HEK293 (cell line): ENCODE results near the gene VANGL2.

ENCODE experiments used
- CTCF ChIA-PET: fragments of 350-600 bp; formaldehyde crosslinking; extraction: SDS; loops from one replicate; lab custom pipeline; 2021; ENCODE audit warnings: antibody characterized with exemption; lab: Yijun Ruan, JAX
- POLR2A ChIA-PET: fragments of 300-600 bp; formaldehyde crosslinking; extraction: SDS; loops from one replicate; lab custom pipeline; 2020; ENCODE audit warnings: antibody characterized with exemption, inconsistent platforms; lab: Yijun Ruan, JAX
- H3K27ac ChIP-seq: fragments of 200-500 bp; sonication (Bioruptor generic); 2 replicates; pipeline ENCODE4 v1.5.1; 2014; ENCODE audit warnings: low read depth, low read length, control low read depth, inconsistent platforms; ENCODE audit errors: extremely low read depth
- H3K36me3 ChIP-seq, 2 experiments: fragments of 200-500 bp in 1 of 2; sonication (Bioruptor generic) in 1 of 2; 1 replicate in 1 of 2; 2 replicates in 1 of 2; pipeline ENCODE4 v1.5.1; 2014 to 2017; ENCODE audit warnings: inconsistent platforms in 2 of 2, low read length in 2 of 2; ENCODE audit not compliant: control insufficient read depth in 2 of 2, insufficient read depth in 1 of 2
- H3K4me1 ChIP-seq: fragments of 200-500 bp; sonication (Bioruptor generic); 2 replicates; pipeline ENCODE4 v1.5.1; 2014; ENCODE audit warnings: mild to moderate bottlenecking, low read length, inconsistent platforms; ENCODE audit not compliant: control insufficient read depth, insufficient read depth
- H3K4me3 ChIP-seq: 2 replicates; pipeline ENCODE4 v1.5.1; 2011; ENCODE audit warnings: low read depth, mild to moderate bottlenecking, control low read depth, low read length, moderate library complexity
- H3K9me3 ChIP-seq: fragments of 200-500 bp; sonication (Bioruptor generic); 2 replicates; pipeline ENCODE4 v1.5.1; 2014; ENCODE audit warnings: low read depth, low read length, inconsistent platforms; ENCODE audit not compliant: control insufficient read depth, insufficient read depth
- BCL11B ChIP-seq: fragments of 450-650 bp; formaldehyde crosslinking; IDR thresholded peaks from 2 replicates; pipeline ENCODE4 v1.5.1; 2016; ENCODE audit warnings: low read depth, missing biosample characterization, missing genetic modification characterization
- EGR2 ChIP-seq: fragments of 450-650 bp; formaldehyde crosslinking; IDR thresholded peaks from 2 replicates; pipeline ENCODE4 v1.5.1; 2016; ENCODE audit warnings: low read depth, missing biosample characterization, missing genetic modification characterization
- TRIM28 ChIP-seq: IDR thresholded peaks from 2 replicates; pipeline ENCODE4 v1.6.1; 2011; ENCODE audit warnings: low read length, control low read depth, borderline replicate concordance
- ZBTB8A ChIP-seq: fragments of 450-650 bp; formaldehyde crosslinking; IDR thresholded peaks from 2 replicates; pipeline ENCODE4 v1.5.1; 2016; ENCODE audit warnings: missing biosample characterization, missing genetic modification characterization
- ZFHX2 ChIP-seq: fragments of 450-650 bp; formaldehyde crosslinking; conservative IDR thresholded peaks from 2 replicates; pipeline ENCODE4 v1.5.1; 2016; ENCODE audit warnings: missing biosample characterization, missing genetic modification characterization
- ZNF114 ChIP-seq: fragments of 450-650 bp; formaldehyde crosslinking; IDR thresholded peaks from 2 replicates; pipeline ENCODE4 v1.5.0; 2017; ENCODE audit warnings: missing biosample characterization, missing genetic modification characterization
- ZNF155 ChIP-seq: fragments of 450-650 bp; formaldehyde crosslinking; IDR thresholded peaks from 2 replicates; pipeline ENCODE4 v1.5.1; 2016; ENCODE audit warnings: missing biosample characterization, missing genetic modification characterization
- ZNF184 ChIP-seq: fragments of 450-650 bp; IDR thresholded peaks from 2 replicates; pipeline ENCODE4 v1.5.1; 2018; ENCODE audit warnings: missing biosample characterization, mild to moderate bottlenecking, missing genetic modification characterization
- ZNF221 ChIP-seq: fragments of 450-650 bp; formaldehyde crosslinking; IDR thresholded peaks from 2 replicates; pipeline ENCODE4 v1.5.1; 2017; ENCODE audit warnings: missing biosample characterization, missing genetic modification characterization, borderline replicate concordance
- ZNF248 ChIP-seq: fragments of 450-650 bp; formaldehyde crosslinking; IDR thresholded peaks from 2 replicates; pipeline ENCODE4 v1.5.1; 2017; ENCODE audit warnings: missing biosample characterization, missing genetic modification characterization
- ZNF362 ChIP-seq: fragments of 450-650 bp; formaldehyde crosslinking; IDR thresholded peaks from 2 replicates; pipeline ENCODE4 v1.5.1; 2016; ENCODE audit warnings: missing biosample characterization, missing genetic modification characterization
- ZNF473 ChIP-seq: fragments of 450-650 bp; formaldehyde crosslinking; IDR thresholded peaks from 2 replicates; pipeline ENCODE4 v1.5.1; 2017; ENCODE audit warnings: missing biosample characterization, missing genetic modification characterization
- ZNF585B ChIP-seq: fragments of 450-650 bp; formaldehyde crosslinking; IDR thresholded peaks from 2 replicates; pipeline ENCODE4 v1.5.1; 2016; ENCODE audit warnings: missing biosample characterization, missing genetic modification characterization
- ZNF624 ChIP-seq: fragments of 450-650 bp; formaldehyde crosslinking; IDR thresholded peaks from 2 replicates; pipeline ENCODE4 v1.5.1; 2017; ENCODE audit warnings: missing biosample characterization, missing genetic modification characterization
- ZNF629 ChIP-seq: fragments of 450-650 bp; formaldehyde crosslinking; IDR thresholded peaks from 2 replicates; pipeline ENCODE4 v1.5.1; 2017; ENCODE audit warnings: missing biosample characterization, missing genetic modification characterization
- ZNF830 ChIP-seq: fragments of 450-650 bp; IDR thresholded peaks from 2 replicates; pipeline ENCODE4 v1.5.0; 2018; ENCODE audit warnings: missing biosample characterization, missing genetic modification characterization, low read depth, mild to moderate bottlenecking, moderate library complexity
- ZSCAN30 ChIP-seq: fragments of 450-650 bp; IDR thresholded peaks from 2 replicates; pipeline ENCODE4 v1.5.1; 2018; ENCODE audit warnings: missing biosample characterization, mild to moderate bottlenecking, missing genetic modification characterization, moderate library complexity
- TF ChIP-seq, protein P1 (sequence below): fragments of 450-650 bp; formaldehyde crosslinking; IDR thresholded peaks from 2 replicates; pipeline ENCODE4 v1.5.1; 2016; ENCODE audit warnings: missing biosample characterization, missing genetic modification characterization
- TF ChIP-seq, protein P2 (sequence below): fragments of 450-650 bp; formaldehyde crosslinking; IDR thresholded peaks from 2 replicates; pipeline ENCODE4 v1.5.1; 2016; ENCODE audit warnings: missing biosample characterization, missing genetic modification characterization
- TF ChIP-seq, protein P3 (sequence below): fragments of 450-650 bp; formaldehyde crosslinking; IDR thresholded peaks from 2 replicates; pipeline ENCODE4 v1.5.1; 2016; ENCODE audit warnings: missing biosample characterization, missing genetic modification characterization
- TF ChIP-seq, protein P4 (sequence below): fragments of 450-650 bp; formaldehyde crosslinking; IDR thresholded peaks from 2 replicates; pipeline ENCODE4 v1.5.1; 2017; ENCODE audit warnings: missing biosample characterization, missing genetic modification characterization
- TF ChIP-seq, protein P5 (sequence below): fragments of 450-650 bp; formaldehyde crosslinking; IDR thresholded peaks from 2 replicates; pipeline ENCODE4 v1.5.1; 2017; ENCODE audit warnings: missing biosample characterization, missing genetic modification characterization

Gene VANGL2

GRCh38 chr1:160400646-160401486, 502 bp downstream of the VANGL2 start (continued):
- TF ChIP-seq, protein P1, sequence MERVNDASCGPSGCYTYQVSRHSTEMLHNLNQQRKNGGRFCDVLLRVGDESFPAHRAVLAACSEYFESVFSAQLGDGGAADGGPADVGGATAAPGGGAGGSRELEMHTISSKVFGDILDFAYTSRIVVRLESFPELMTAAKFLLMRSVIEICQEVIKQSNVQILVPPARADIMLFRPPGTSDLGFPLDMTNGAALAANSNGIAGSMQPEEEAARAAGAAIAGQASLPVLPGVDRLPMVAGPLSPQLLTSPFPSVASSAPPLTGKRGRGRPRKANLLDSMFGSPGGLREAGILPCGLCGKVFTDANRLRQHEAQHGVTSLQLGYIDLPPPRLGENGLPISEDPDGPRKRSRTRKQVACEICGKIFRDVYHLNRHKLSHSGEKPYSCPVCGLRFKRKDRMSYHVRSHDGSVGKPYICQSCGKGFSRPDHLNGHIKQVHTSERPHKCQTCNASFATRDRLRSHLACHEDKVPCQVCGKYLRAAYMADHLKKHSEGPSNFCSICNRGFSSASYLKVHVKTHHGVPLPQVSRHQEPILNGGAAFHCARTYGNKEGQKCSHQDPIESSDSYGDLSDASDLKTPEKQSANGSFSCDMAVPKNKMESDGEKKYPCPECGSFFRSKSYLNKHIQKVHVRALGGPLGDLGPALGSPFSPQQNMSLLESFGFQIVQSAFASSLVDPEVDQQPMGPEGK (tag by site-specific recombination) = peak; percentile 68
- no peak for TF ChIP-seq ZNF585B (tag by site-specific recombination)
- TF ChIP-seq, protein P2, sequence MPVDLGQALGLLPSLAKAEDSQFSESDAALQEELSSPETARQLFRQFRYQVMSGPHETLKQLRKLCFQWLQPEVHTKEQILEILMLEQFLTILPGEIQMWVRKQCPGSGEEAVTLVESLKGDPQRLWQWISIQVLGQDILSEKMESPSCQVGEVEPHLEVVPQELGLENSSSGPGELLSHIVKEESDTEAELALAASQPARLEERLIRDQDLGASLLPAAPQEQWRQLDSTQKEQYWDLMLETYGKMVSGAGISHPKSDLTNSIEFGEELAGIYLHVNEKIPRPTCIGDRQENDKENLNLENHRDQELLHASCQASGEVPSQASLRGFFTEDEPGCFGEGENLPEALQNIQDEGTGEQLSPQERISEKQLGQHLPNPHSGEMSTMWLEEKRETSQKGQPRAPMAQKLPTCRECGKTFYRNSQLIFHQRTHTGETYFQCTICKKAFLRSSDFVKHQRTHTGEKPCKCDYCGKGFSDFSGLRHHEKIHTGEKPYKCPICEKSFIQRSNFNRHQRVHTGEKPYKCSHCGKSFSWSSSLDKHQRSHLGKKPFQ (tag by site-specific recombination) = no peak
- no peak for TF ChIP-seq TRIM28
- TF ChIP-seq, protein P3, sequence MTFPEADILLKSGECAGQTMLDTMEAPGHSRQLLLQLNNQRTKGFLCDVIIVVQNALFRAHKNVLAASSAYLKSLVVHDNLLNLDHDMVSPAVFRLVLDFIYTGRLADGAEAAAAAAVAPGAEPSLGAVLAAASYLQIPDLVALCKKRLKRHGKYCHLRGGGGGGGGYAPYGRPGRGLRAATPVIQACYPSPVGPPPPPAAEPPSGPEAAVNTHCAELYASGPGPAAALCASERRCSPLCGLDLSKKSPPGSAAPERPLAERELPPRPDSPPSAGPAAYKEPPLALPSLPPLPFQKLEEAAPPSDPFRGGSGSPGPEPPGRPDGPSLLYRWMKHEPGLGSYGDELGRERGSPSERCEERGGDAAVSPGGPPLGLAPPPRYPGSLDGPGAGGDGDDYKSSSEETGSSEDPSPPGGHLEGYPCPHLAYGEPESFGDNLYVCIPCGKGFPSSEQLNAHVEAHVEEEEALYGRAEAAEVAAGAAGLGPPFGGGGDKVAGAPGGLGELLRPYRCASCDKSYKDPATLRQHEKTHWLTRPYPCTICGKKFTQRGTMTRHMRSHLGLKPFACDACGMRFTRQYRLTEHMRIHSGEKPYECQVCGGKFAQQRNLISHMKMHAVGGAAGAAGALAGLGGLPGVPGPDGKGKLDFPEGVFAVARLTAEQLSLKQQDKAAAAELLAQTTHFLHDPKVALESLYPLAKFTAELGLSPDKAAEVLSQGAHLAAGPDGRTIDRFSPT (tag by site-specific recombination) = 0 out of 2 replicates have a peak, but pooled peaks have one; percentile 9
- TF ChIP-seq BCL11B (tag by site-specific recombination) = no peak
- no peak for TF ChIP-seq ZNF184
- TF ChIP-seq, protein P4, sequence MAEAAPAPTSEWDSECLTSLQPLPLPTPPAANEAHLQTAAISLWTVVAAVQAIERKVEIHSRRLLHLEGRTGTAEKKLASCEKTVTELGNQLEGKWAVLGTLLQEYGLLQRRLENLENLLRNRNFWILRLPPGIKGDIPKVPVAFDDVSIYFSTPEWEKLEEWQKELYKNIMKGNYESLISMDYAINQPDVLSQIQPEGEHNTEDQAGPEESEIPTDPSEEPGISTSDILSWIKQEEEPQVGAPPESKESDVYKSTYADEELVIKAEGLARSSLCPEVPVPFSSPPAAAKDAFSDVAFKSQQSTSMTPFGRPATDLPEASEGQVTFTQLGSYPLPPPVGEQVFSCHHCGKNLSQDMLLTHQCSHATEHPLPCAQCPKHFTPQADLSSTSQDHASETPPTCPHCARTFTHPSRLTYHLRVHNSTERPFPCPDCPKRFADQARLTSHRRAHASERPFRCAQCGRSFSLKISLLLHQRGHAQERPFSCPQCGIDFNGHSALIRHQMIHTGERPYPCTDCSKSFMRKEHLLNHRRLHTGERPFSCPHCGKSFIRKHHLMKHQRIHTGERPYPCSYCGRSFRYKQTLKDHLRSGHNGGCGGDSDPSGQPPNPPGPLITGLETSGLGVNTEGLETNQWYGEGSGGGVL (tag by site-specific recombination) = peak; percentile 75
- no peak for TF ChIP-seq ZNF473 (tag by site-specific recombination)

GRCh38 chr1:160401487-160401805, 1.1 kb downstream of the VANGL2 start:
- peak overlapping the region; percentile 75 for H3K4me3 ChIP-seq
- H3K9me3 ChIP-seq = no peaks in the 10 kb centered on the region
- no peaks in the 10 kb centered on the region for H3K36me3 ChIP-seq
- CTCF ChIA-PET = interaction anchor here (1.4 kb wide), 1 partner anchor 26 kb away, joined by 5 read pairs; no protein-coding TSS in a partner anchor
- no peak overlapping the region for H3K27ac ChIP-seq
- H3K4me1 ChIP-seq = no peaks in the 10 kb centered on the region
- POLR2A ChIA-PET = no interaction called here
- TF ChIP-seq ZNF629 (tag by site-specific recombination) (no peak), ZNF248 (tag by site-specific recombination) (no peak), BCL11B (tag by site-specific recombination) (no peak), ZNF362 (tag by site-specific recombination) (no peak), ZNF624 (tag by site-specific recombination) (no peak), ZBTB8A (tag by site-specific recombination) (no peak), ZNF830 (tag by site-specific recombination) (no peak), EGR2 (tag by site-specific recombination) (peak; percentile 36; the same call in 1 of the 2 replicates), ZNF155 (no peak), ZFHX2 (tag by site-specific recombination) (peak; percentile 61), ZNF221 (no peak), ZNF114 (tag by site-specific recombination) (no peak), ZSCAN30 (no peak)
- TF ChIP-seq, protein P3 (tag by site-specific recombination) = no peak
- TF ChIP-seq, protein P5, sequence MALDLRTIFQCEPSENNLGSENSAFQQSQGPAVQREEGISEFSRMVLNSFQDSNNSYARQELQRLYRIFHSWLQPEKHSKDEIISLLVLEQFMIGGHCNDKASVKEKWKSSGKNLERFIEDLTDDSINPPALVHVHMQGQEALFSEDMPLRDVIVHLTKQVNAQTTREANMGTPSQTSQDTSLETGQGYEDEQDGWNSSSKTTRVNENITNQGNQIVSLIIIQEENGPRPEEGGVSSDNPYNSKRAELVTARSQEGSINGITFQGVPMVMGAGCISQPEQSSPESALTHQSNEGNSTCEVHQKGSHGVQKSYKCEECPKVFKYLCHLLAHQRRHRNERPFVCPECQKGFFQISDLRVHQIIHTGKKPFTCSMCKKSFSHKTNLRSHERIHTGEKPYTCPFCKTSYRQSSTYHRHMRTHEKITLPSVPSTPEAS (tag by site-specific recombination) = peak; percentile 73
